Measurements from ENCODE around the gene GNA12.

- no peak for TF ChIP-seq CTCF (optimal IDR thresholded peaks at IDR 0.05 in 1 of 3, IDR thresholded peaks at IDR 0.05 in 1 of 3, conservative IDR thresholded peaks at IDR 0.05 in 1 of 3; ENCODE audit: extremely low read depth in 1 of 3, insufficient read depth in 2 of 3, low read length in 3 of 3)
- no peak for TF ChIP-seq EZH2 (IDR thresholded peaks at IDR 0.05; ENCODE audit: low read length)
Measured at GRCh38 chr7:2715341-2716231, 128.5 kb downstream of the GNA12 start.

Data from keratinocyte (primary cell).